ENCODE results near the gene VPS4B. TPM values are rescaled to one million over a fixed set of nuclear protein-coding genes. Genes with fewer than 3 reads are reported as not detected.

VPS4B gene
- total and polyA plus RNA-seq, 2 experiments from 2014 or later: 30.2 to 49.4 TPM

GRCh38 chr18:63379639-63379962 lies 42.7 kb downstream of the VPS4B start:
- Histone ChIP-seq H3F3A (replicated peaks; ENCODE audit: low read depth) (no peaks in the 10 kb centered on the region), H4K20me1 (replicated peaks; ENCODE audit: insufficient read depth) (no peaks in the 10 kb centered on the region), H3K36me3 (ENCODE audit: insufficient read depth) (no peaks in the 10 kb centered on the region), H3K4me2 (no peak overlapping the region), H2AFZ (no peak overlapping the region), H3K27me3 (ENCODE audit: insufficient read depth) (no peaks in the 10 kb centered on the region), H3K27ac (ENCODE audit: low read depth) (no peak overlapping the region), H3K9me2 (ENCODE audit: insufficient read depth) (no peaks in the 10 kb centered on the region), H3K4me1 (ENCODE audit: insufficient read depth) (no peaks in the 10 kb centered on the region), H3K4me3 (no peak overlapping the region), H3K79me2 (replicated peaks; ENCODE audit: insufficient read depth) (no peaks in the 10 kb centered on the region)
- Mint-ChIP-seq H3K36me3 (ENCODE audit: low read depth) (no peaks in the 10 kb centered on the region), H3K27ac (no peak overlapping the region), H3K4me3 (no peak overlapping the region), H3K27me3 (ENCODE audit: insufficient read depth, low read depth, poor library complexity) (no peaks in the 10 kb centered on the region), H3K4me1 (no peaks in the 10 kb centered on the region), H3K9me3 (peaks cover 14% of the 10 kb centered on the region)
- ATAC-seq (no peak), DNase-seq (ENCODE audit: low spot score) (no peak)
- TF ChIP-seq REST (IDR thresholded peaks at IDR 0.05; ENCODE audit: unreplicated experiment): no peak
- no peak for TF ChIP-seq JUNB (IDR thresholded peaks at IDR 0.05; ENCODE audit: unreplicated experiment)
- TF ChIP-seq ZNF114 (CRISPR knock-in tag; IDR thresholded peaks at IDR 0.05): no peak
- TF ChIP-seq CREB1 (CRISPR knock-in tag; IDR thresholded peaks at IDR 0.05; ENCODE audit: low read depth): no peak

GRCh38 chr18:63378919-63379638 lies 43.2 kb downstream of the VPS4B start:
- Histone ChIP-seq H4K20me1 (replicated peaks; ENCODE audit: insufficient read depth) (no peaks in the 10 kb centered on the region), H3K4me2 (no peak overlapping the region), H3K4me3 (no peak overlapping the region), H3K36me3 (ENCODE audit: insufficient read depth) (no peaks in the 10 kb centered on the region), H3F3A (replicated peaks; ENCODE audit: low read depth) (no peaks in the 10 kb centered on the region), H3K27ac (ENCODE audit: low read depth) (no peak overlapping the region), H3K27me3 (ENCODE audit: insufficient read depth) (no peaks in the 10 kb centered on the region), H3K4me1 (ENCODE audit: insufficient read depth) (no peaks in the 10 kb centered on the region), H2AFZ (no peak overlapping the region), H3K9me2 (ENCODE audit: insufficient read depth) (no peaks in the 10 kb centered on the region), H3K79me2 (replicated peaks; ENCODE audit: insufficient read depth) (no peaks in the 10 kb centered on the region)
- Mint-ChIP-seq H3K4me3 (no peak overlapping the region), H3K27me3 (ENCODE audit: insufficient read depth, low read depth, poor library complexity) (no peaks in the 10 kb centered on the region), H3K4me1 (no peaks in the 10 kb centered on the region), H3K36me3 (ENCODE audit: low read depth) (no peaks in the 10 kb centered on the region), H3K9me3 (peaks cover 15% of the 10 kb centered on the region), H3K27ac (no peak overlapping the region)
- TF ChIP-seq CREB1 (CRISPR knock-in tag; IDR thresholded peaks at IDR 0.05; ENCODE audit: low read depth): no peak
- TF ChIP-seq CTCF (conservative IDR thresholded peaks at IDR 0.05; ENCODE audit: low read depth in 2 of 2): no peak
- no peak for TF ChIP-seq NANOG (IDR thresholded peaks at IDR 0.05; ENCODE audit: borderline replicate concordance)
- no peak for TF ChIP-seq ZNF114 (CRISPR knock-in tag; IDR thresholded peaks at IDR 0.05)
- TF ChIP-seq JUNB (IDR thresholded peaks at IDR 0.05; ENCODE audit: unreplicated experiment): no peak
- no peak for TF ChIP-seq EZH2phosphoT487 (IDR thresholded peaks at IDR 0.05; ENCODE audit: unreplicated experiment)
- TF ChIP-seq EZH2 (IDR thresholded peaks at IDR 0.05; ENCODE audit: low read depth, unreplicated experiment): no peak
- TF ChIP-seq ETS1 (IDR thresholded peaks at IDR 0.05): no peak
- ATAC-seq (no peak), DNase-seq (ENCODE audit: low spot score) (peak; percentile 5)

Data from GM23338 (cell line).